ENCODE data around the gene TTC39C. TPM values are rescaled to one million over a fixed set of nuclear protein-coding genes. Genes with fewer than 3 reads are reported as not detected.

The TTC39C gene
- total RNA-seq (2014; rRNA removed): 18.3 and 22.8 TPM in 2 replicates
- 9.7 TPM for polyA plus RNA-seq (2012)

DNA sequence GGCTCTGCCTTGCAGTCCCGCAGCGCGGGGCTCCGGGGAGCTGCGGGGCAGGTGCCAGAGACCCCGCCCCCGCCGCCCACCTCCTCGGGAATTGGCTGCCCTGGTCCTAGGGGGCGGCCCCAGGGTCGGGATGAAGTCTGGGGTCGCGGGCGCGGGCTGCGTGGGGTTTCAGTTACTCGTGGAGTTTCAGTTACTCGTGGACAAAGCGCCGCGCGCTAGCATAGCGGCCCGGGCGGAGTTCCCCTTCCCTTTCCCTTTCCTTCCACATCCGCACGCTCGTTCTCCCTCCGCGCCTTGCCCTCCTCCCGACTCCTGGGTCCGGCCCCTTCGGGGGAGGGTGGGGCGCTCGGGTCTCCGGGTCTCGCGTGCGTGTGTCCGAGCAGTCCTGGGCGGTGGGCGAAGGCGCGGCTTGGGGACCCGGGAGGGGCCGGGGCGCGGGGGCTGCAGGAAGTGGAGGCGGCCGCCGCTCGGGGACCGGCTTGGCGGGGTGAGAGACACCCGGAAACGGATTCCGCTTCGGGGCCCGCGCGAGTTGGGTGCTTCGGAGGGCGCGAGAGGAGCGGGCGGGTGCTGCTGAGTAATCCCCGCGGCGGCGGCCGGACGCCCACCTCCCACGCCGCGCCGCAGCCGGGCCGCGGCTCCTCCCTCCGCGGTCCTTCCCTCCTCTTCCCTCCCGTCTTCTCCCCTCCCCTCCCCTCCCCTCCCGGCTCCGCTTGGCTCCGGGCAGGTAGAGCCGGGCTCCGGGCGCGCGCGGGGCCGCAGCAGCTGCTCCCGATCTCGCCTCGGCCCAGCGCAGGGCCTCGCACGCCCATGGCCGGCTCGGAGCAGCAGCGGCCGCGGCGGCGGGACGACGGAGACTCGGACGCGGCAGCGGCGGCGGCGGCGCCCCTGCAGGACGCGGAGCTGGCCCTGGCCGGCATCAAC, at the start of gene TTC39C:
Gene TTC39C, plus strand, starts transcription at position 693 of the 924 bp plus-strand sequence. Its CDS starts 118 bp downstream, at position 811.
- DNase-seq (ENCODE audit: low read depth): peak; percentile 67

DNA sequence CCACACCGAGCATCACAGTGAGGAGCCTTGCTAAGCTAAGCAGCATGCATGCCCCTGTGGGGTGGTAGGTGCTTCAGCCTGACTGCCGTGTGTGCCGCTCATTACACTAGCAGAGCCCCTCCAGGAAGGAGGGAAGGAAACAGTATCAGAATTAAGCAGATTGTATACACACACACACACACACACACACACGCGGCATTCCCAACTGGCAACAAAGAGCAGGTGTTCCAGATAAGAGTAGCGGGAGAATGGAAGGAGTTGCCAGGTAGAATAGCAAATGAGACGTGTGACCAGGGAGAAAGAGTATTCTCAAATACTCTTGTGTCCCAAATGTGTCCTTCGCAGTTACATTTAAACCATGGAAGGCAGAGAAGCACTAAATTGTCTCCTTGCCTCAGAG, 47.6 kb upstream of the TTC39C start:
- DNase-seq (ENCODE audit: low read depth): no peak

- peak; percentile 57 for DNase-seq (ENCODE audit: low read depth)
These were observed 47.0 kb upstream of the TTC39C start for GRCh38 chr18:23967321-23968089.

DNA sequence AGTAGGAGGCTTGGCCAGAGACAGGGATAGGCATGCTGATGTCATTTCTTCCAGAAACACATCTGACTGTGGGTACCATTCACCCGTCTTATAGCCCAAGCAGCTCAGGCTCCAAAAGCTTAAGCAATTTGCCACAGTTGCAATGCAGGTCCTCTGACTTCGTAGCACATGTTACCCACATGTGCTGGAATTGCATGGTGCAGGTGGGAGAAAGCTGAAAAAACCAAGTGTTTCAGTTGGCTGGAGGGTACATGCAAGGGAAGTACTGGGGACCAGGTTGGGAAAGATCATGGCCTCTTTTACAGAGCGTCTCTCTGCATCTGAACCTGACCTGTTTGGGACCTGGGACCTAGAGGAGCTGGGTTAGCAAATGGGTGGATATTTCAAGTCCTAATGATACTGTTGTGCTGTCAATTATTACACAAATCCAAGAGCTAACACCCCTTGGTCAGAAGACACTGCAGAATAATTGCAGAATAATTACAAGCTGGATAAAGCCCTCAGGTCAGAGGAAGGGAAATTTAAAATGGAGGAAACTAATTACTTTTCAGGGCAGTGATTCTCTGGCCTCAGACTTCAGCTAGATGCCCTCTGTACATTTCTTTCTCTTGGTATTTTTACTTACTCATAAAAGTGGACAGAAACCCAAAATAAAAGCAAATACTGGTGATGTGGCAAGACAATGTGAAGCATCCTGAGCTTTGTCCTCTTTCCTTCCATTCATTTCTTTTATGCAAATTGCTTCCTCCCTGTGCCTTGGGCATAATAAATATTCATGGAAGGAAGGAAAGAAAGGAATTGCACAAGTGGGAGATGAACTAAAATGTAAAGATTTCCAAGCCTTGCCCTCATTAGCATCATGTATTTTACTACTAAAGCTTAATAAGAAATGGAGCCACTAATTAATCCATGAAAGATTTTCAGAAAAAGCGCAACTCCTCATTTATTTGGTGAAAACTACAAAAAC, 45.6 kb upstream of the TTC39C start:
- DNase-seq (ENCODE audit: low read depth): no peak

DNA sequence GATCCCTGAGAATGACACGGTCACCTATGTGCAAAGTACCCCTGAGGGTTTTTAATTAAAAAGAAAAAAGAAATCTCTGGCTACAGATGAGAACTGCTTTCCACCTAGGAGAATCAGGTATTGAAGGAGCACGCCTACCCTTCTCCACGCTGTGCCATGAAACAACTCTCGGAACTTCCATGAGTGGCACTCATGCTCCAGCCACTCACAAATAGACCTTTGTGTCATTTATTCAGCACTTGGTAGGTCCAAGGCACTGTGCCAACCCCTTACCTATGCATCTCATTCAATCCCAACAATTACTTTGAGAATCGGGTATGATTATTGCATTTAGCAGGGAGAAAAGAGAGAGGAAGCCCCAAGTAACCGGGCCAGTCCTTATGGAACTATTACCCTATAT, 44.9 kb upstream of the TTC39C start:
- no peak for DNase-seq (ENCODE audit: low read depth)

DNA sequence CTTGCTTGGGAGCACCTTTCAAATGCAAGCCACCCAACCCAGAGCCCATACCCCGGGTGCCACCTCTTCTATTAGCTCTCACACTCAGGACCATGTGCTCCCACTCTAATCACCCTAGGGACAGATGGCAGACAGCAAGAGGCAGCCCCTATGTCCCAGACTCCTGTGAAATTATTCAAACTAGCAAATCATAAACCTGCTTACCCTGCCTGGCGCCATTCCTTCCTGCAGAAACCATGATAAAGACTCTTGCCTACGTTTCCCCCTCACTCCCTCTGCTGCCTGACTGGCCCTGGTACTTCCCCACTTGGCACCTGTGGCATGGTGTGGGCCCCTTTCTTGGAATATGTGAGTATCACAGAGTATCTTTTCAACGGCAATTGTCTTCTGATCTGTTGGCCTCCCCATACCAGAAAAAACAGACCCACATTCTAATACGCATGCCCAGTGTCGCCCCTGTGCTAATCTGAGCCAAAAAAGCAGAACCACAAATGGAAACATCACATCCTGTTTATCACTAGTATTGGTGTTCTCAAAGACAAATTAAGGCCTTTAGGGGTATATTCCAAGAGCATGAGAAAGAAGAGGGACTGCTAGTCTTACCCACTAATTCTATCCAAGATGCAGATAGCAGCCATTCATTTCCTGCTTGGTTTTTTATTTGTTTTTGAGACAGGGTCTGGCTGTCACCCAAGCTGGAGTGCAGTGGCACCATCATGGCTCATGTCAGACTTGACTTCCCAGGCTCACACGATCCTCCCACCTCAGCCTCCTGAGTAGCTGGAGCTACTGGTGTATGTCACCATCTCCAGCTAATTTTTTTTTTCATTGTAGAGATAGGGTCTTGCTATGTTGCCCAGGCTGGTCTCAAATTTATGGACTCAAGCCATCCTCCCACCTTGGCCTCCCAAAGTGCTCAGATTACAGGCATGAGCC, 44.1 kb upstream of the TTC39C start:
- no peak for DNase-seq (ENCODE audit: low read depth)

DNA sequence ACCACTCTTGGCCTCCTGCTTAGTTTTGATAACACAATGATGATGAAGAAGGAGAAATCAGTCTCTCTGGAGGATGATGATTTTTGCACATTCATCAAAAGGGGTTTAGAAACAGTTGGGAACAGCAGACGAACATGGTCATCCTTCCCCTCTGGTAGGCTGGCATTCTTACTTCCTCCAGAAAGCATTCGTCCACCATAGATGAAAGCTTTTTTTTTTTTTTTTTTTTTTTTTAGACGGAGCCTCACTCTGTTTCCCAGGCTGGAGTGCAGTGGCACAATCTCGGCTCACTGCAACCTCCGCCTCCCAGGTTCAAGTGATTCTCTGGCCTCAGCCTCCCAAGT, 43.5 kb upstream of the TTC39C start:
- DNase-seq (ENCODE audit: low read depth): no peak

GRCh38 chr18:23971666-23972230, 42.8 kb upstream of the TTC39C start:
- DNase-seq (ENCODE audit: low read depth): no peak

- no peak for DNase-seq (ENCODE audit: low read depth)
These were observed 42.1 kb upstream of the TTC39C start for GRCh38 chr18:23972453-23972852.

DNA sequence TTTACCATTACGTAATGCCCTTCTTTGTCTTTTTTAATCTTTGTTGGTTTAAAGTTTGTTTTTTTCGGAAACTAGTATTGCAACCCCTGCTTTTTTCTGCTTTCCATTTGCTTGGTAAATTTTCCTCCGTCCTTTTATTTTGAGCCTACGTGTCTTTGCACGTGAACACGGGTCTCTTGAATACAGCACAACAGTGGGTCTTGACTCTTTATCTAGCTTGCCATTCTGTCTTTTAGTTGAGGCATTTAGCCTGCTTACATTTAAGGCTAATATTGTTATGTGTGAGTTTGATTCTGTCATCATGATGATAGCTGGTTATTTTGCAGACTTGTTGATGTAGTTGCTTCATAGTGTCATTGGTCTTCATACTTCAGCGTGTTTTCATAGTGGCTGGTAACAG, 37.5 kb upstream of the TTC39C start:
- no peak for DNase-seq (ENCODE audit: low read depth)

DNA sequence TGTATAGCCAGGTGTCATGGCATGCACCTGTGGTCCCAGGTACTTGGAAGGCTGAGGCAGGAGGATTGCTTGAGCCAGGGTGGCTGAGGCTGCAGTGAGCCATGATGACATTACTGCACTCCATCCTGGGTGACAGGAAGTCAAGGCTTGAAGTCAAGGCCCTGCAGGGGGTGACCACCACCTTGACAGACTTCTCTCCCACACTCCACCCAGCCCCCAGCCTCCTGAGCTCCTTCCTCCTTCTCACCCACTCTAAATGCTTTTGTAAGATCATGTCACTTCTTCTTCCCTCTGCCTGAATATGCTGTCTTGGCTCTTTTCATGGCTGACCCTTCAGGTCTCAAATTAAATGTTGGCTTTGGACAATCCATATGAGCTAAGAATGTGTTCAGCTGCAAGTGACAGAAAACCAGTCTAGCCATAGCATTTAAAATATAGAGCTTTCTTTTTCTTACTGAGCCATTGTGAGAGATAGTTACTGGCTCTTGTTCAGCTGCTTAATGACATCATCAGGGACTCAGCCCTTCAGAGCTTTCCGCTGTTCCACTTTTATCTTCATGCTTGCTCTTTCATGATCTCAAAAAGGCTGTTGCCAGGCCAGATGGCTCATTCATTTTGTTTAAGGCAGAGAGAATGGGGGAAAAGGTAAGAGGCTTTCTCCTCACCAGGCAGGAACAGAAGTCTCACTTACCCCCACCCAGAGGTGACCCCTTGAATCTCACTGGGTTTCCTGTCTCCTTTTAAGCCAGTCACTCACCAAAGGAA, 36.7 kb upstream of the TTC39C start:
- DNase-seq (ENCODE audit: low read depth): no peak

DNA sequence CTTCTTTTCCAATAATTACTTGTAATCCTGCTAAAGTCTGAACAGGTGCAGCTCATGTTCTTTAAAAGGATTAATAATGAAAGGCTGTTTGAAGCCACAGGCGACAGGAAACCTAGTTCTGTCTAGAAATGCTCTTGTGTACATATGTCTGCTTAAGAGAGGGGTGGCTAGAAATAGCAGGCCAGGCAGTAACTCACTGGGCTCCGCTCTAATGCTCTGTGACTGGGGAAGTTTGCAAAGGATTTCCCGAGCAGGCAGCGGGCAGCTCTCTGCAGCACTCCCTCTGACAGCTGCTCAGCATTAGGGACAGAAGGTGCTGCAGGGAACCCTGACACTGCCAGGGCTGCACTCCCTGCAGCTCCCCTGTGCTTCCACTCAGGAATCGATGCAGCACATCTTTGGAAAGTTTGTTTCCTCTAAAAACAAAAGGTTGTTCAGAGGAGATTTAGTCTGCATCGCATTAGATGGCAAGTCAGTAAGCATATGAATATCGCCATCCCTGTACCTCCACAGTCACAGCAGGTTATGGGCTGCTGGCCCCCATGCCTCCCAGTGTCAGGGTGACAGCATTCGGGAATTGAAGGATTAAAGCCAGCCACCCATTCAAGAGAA, 33.1 kb upstream of the TTC39C start:
- no peak for DNase-seq (ENCODE audit: low read depth)

GRCh38 chr18:23982155-23983079, 32.1 kb upstream of the TTC39C start:
- peak; percentile 65 for DNase-seq (ENCODE audit: low read depth)

GRCh38 chr18:23983112-23983511, 31.4 kb upstream of the TTC39C start:
- DNase-seq (ENCODE audit: low read depth): no peak

- DNase-seq (ENCODE audit: low read depth): no peak
These were observed 27.8 kb upstream of the TTC39C start for GRCh38 chr18:23986600-23987359.

GRCh38 chr18:23990474-23991410, 23.8 kb upstream of the TTC39C start:
- peak; percentile 53 for DNase-seq (ENCODE audit: low read depth)
